DOHH2 (cell line): ENCODE measurements around the gene RBM4B.

Experiments
- H3F3A ChIP-seq: fragments of 200-600 bp; sonication (generic), shearing (Covaris generic); 2 replicates; pipeline ENCODE4 v1.6.0; 2016; ENCODE audit warnings: antibody characterized with exemption, mild to moderate bottlenecking; ENCODE audit not compliant: control insufficient read depth, insufficient read depth
- H3K27ac ChIP-seq: fragments of 200-600 bp; sonication (generic); 2 replicates; pipeline ENCODE4 v1.5.1; 2014; ENCODE audit warnings: low read depth, mild to moderate bottlenecking, low read length, moderate library complexity
- H3K27me3 ChIP-seq: fragments of 200-600 bp; sonication (generic); 2 replicates; pipeline ENCODE4 v1.6.1; 2014; ENCODE audit warnings: mild to moderate bottlenecking, low read length, mixed read lengths; ENCODE audit not compliant: control insufficient read depth
- H3K36me3 ChIP-seq: fragments of 200-600 bp; sonication (generic); 2 replicates; pipeline ENCODE4 v1.6.1; 2014; ENCODE audit warnings: mild to moderate bottlenecking, low read length, moderate library complexity, mixed read lengths; ENCODE audit not compliant: control insufficient read depth
- H3K4me1 ChIP-seq: fragments of 200-600 bp; sonication (generic); 2 replicates; pipeline ENCODE4 v1.6.1; 2014; ENCODE audit warnings: mild to moderate bottlenecking, low read length, mixed read lengths; ENCODE audit not compliant: control insufficient read depth
- H3K4me2 ChIP-seq: fragments of 200-600 bp; sonication (generic); 2 replicates; pipeline ENCODE4 v1.6.0; 2014; ENCODE audit warnings: mild to moderate bottlenecking, low read length, moderate library complexity
- H3K4me3 ChIP-seq: fragments of 200-600 bp; sonication (generic); 2 replicates; pipeline ENCODE4 v1.5.1; 2014; ENCODE audit warnings: mild to moderate bottlenecking, low read length, mixed read lengths
- H3K79me2 ChIP-seq: fragments of 200-600 bp; sonication (generic); 2 replicates; pipeline ENCODE4 v1.6.1; 2014; ENCODE audit warnings: mild to moderate bottlenecking, low read length, mixed read lengths; ENCODE audit not compliant: control insufficient read depth
- H3K9me2 ChIP-seq: fragments of 200-600 bp; sonication (generic); replicated peaks from 2 replicates; pipeline ENCODE4 v1.6.1; 2014; ENCODE audit warnings: mild to moderate bottlenecking, low read length, mixed read lengths; ENCODE audit not compliant: control insufficient read depth
- H3K9me3 ChIP-seq: fragments of 200-600 bp; sonication (generic); 2 replicates; pipeline ENCODE4 v1.6.1; 2014; ENCODE audit warnings: antibody characterized with exemption, low read length, mixed read lengths; ENCODE audit not compliant: control insufficient read depth, insufficient read depth
- H4K20me1 ChIP-seq: fragments of 200-600 bp; sonication (generic); 2 replicates; pipeline ENCODE4 v1.6.0; 2014; ENCODE audit warnings: low read depth, mild to moderate bottlenecking, antibody characterized with exemption, low read length, moderate library complexity; ENCODE audit not compliant: control insufficient read depth, insufficient read depth
- EZH2phosphoT487 ChIP-seq: fragments of 200-600 bp; sonication (generic); IDR thresholded peaks from 2 replicates; pipeline ENCODE4 v1.6.1; 2017; ENCODE audit warnings: borderline replicate concordance, mild to moderate bottlenecking, antibody characterized with exemption, low read length, moderate library complexity, mixed read lengths
- TF ChIP-seq, protein P1 (sequence below): fragments of 200-600 bp; sonication (generic); IDR thresholded peaks from one replicate; pipeline ENCODE4 v1.5.1; 2014; ENCODE audit warnings: antibody characterized with exemption, mild to moderate bottlenecking, low read depth, low read length; ENCODE audit not compliant: poor library complexity, severe bottlenecking

RBM4B gene

GRCh38 chr11:66625752-66626149, 51.9 kb downstream of the RBM4B start:
- no peak overlapping the region for H3K4me2 ChIP-seq
- peaks cover 100% of the 10 kb centered on the region for H3K79me2 ChIP-seq
- peaks cover 59% of the 10 kb centered on the region for H4K20me1 ChIP-seq
- no peak overlapping the region for H3K27ac ChIP-seq
- peaks cover 100% of the 10 kb centered on the region for H3K36me3 ChIP-seq
- peaks cover 20% of the 10 kb centered on the region for H3F3A ChIP-seq
- no peak overlapping the region for H3K4me3 ChIP-seq
- no peaks in the 10 kb centered on the region for H3K9me2 ChIP-seq
- peaks cover 16% of the 10 kb centered on the region for H3K4me1 ChIP-seq
- H3K27me3 ChIP-seq = no peaks in the 10 kb centered on the region
- H3K9me3 ChIP-seq = no peaks in the 10 kb centered on the region
- TF ChIP-seq, protein P1, sequence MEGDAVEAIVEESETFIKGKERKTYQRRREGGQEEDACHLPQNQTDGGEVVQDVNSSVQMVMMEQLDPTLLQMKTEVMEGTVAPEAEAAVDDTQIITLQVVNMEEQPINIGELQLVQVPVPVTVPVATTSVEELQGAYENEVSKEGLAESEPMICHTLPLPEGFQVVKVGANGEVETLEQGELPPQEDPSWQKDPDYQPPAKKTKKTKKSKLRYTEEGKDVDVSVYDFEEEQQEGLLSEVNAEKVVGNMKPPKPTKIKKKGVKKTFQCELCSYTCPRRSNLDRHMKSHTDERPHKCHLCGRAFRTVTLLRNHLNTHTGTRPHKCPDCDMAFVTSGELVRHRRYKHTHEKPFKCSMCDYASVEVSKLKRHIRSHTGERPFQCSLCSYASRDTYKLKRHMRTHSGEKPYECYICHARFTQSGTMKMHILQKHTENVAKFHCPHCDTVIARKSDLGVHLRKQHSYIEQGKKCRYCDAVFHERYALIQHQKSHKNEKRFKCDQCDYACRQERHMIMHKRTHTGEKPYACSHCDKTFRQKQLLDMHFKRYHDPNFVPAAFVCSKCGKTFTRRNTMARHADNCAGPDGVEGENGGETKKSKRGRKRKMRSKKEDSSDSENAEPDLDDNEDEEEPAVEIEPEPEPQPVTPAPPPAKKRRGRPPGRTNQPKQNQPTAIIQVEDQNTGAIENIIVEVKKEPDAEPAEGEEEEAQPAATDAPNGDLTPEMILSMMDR = no peak
- no peak for TF ChIP-seq EZH2phosphoT487

DNA sequence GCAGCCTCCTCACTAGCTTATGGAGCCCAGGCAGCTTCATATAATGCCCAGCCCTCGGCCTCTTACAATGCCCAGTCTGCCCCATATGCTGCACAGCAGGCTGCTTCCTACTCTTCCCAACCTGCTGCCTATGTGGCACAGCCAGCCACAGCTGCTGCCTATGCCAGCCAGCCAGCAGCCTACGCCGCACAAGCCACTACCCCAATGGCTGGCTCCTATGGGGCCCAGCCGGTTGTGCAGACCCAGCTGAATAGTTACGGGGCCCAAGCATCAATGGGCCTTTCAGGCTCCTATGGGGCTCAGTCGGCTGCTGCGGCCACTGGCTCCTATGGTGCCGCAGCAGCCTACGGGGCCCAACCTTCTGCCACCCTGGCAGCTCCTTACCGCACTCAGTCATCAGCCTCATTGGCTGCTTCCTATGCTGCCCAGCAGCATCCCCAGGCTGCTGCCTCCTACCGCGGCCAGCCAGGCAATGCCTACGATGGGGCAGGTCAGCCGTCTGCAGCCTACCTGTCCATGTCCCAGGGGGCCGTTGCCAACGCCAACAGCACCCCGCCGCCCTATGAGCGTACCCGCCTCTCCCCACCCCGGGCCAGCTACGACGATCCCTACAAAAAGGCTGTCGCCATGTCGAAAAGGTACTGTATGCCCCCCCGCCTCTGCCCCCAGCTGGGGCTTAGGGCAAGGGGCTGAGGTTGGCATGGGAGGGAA, 52.5 kb downstream of the RBM4B start:
- no peak overlapping the region for H3K27ac ChIP-seq
- peaks cover 20% of the 10 kb centered on the region for H3K4me1 ChIP-seq
- H3F3A ChIP-seq = peaks cover 14% of the 10 kb centered on the region
- no peak overlapping the region for H3K4me2 ChIP-seq
- H3K9me3 ChIP-seq = no peaks in the 10 kb centered on the region
- H3K4me3 ChIP-seq = no peak overlapping the region
- peaks cover 100% of the 10 kb centered on the region for H3K36me3 ChIP-seq
- H4K20me1 ChIP-seq = peaks cover 63% of the 10 kb centered on the region
- H3K27me3 ChIP-seq = no peaks in the 10 kb centered on the region
- H3K9me2 ChIP-seq = no peaks in the 10 kb centered on the region
- no peak for TF ChIP-seq EZH2phosphoT487
- TF ChIP-seq, protein P1 = no peak
- H3K79me2 ChIP-seq = peaks cover 100% of the 10 kb centered on the region

DNA sequence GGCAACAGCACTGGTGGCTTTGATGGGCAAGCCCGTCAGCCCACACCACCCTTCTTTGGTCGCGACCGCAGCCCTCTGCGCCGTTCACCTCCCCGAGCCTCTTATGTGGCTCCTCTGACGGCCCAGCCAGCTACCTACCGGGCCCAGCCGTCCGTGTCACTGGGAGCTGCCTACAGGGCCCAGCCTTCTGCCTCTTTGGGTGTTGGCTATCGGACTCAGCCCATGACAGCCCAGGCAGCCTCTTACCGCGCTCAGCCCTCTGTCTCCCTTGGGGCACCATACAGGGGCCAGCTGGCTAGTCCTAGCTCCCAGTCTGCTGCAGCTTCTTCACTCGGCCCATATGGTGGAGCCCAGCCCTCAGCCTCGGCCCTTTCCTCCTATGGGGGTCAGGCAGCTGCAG, 53.2 kb downstream of the RBM4B start:
- H3K79me2 ChIP-seq = peaks cover 100% of the 10 kb centered on the region
- peaks cover 7% of the 10 kb centered on the region for H3F3A ChIP-seq
- H3K4me3 ChIP-seq = no peak overlapping the region
- H3K4me2 ChIP-seq = no peak overlapping the region
- H3K36me3 ChIP-seq = peaks cover 98% of the 10 kb centered on the region
- H4K20me1 ChIP-seq = peaks cover 67% of the 10 kb centered on the region
- H3K9me3 ChIP-seq = no peaks in the 10 kb centered on the region
- peaks cover 26% of the 10 kb centered on the region for H3K4me1 ChIP-seq
- H3K9me2 ChIP-seq = no peaks in the 10 kb centered on the region
- H3K27me3 ChIP-seq = no peaks in the 10 kb centered on the region
- no peak overlapping the region for H3K27ac ChIP-seq
- TF ChIP-seq, protein P1 = no peak
- TF ChIP-seq EZH2phosphoT487 = no peak
